Inflammatory macrophage (primary cell): ENCODE results near the gene RILPL1.
"Not testable (repeated sequence)": the region's sequence is repeated elsewhere in the genome, so short reads cannot be mapped to it uniquely, and the experiment has no call there.

Experiments used
- DNase-seq, 2 donors: peaks; one replicate each; pipeline ENCODE4 v3.0.0-alpha.2; 2020 to 2022

The RILPL1 gene

GRCh38 chr12:123457980-123458779 is 75.3 kb downstream of the RILPL1 start, which contains the start of gene SNRNP35:
Gene SNRNP35 (plus strand): TSS chr12:123458139. CDS start chr12:123465541, 7,402 bp downstream.
- DNase-seq: peak; percentile 77 to 85

- DNase-seq: no peak
Observed at GRCh38 chr12:123453165-123453564, 80.4 kb downstream of the RILPL1 start.

DNA sequence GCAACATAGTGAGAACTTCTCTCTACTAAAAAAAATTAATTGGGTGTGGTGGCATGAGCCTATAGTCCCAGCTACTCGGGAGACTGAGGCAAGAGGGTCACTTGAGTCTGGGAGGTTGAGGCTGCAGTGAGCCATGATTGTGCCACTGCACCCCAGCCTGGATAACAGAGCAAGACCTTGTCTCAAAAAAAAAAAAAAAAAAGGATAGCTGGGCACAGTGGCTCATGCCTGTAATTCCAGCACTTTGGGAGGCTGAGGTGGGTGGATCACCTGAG is 81.3 kb downstream of the RILPL1 start:
- DNase-seq: not testable (repeated sequence)

- DNase-seq: no peak
Observed at GRCh38 chr12:123450636-123451035, 82.9 kb downstream of the RILPL1 start.

DNA sequence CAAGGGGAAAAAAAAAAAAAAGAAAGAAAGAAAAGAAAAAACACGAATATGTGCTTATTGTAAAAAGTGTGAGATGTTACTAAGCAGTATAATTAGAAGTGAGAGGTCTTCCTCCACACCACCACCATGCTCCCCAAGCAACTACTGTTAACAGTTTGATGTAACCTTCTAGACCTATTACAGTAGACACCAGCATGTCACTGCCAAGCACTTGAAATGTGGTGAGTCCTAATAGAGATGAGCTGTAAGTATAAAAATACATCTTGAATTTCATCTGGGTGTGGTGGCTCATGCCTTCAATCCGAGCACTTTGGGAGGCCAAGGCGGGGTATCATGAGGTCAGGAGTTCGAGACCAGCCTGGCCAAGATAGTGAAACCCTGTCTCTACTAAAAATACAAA is 83.7 kb downstream of the RILPL1 start:
- no peak for DNase-seq

GRCh38 chr12:123449249-123449733 is 84.2 kb downstream of the RILPL1 start:
- peak; percentile 57 to 69 for DNase-seq

DNA sequence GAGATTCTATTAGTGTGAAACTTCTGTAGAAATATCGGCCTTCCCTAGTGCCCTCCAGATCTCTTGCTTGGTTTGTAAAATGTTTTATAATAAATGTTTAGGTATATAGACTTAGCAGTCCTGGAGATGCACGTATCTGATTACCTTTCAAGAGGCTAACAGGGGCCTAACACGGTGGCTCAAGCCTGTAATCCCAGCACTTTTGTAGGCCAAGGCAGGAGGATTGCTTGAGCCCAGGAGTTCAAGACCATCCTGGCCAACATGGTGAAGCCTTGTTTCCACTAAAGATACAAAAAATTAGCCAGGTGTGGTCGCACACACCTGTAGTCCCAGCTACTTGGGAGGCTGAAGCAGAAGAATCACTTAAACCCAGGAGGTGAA is 87.2 kb downstream of the RILPL1 start:
- DNase-seq: no peak

DNA sequence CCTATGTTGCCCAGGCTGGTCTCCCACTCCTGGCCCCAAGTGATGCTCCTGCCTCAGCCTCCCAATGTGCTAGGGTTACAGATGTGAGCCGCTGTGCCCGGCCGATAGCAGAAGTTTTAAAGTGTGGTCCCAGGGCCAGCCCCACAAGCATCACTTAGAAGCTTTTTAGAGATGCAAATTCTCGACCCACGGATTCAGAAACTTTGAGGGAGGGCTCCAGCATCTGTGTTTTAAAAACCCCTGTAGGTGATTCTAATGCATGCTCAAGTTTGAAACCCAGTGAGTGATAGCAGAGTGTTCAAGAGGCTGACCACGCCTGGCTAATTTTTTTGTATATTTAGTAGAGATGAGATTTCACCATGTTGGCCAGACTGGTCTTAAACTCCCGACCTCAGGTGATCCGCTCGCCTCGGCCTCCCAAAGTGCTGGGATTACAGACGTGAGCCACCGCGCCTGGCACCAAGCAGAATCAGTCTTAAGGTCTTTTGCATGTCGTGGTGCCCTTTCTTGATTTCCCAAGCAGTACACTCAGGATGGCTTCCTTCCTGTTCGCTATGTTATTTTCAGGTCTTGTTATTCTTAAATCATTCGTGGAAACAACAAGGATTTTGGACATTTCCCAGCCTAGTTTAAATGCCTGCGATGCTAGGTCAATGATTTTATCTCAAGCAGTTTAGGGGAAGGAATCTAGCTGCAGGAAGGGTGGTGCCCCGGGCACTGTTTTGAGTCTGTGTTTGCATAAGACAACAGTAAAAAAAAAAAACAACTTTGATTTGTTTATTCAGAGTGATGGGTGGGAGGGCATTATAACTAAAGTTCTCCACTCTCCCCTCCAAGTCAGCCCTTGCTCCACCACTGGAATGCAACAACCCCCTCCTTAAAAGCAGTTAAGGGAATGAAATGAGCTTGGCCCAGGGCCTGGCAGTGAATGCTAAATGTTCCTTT is 87.9 kb downstream of the RILPL1 start:
- DNase-seq: peak in 1 of 2 donors; percentile 27

GRCh38 chr12:123444092-123445026 is 89.2 kb downstream of the RILPL1 start:
- DNase-seq: peak; percentile 67 to 72

- peak; percentile 13 to 26 for DNase-seq
Observed at GRCh38 chr12:123442774-123443173, 90.7 kb downstream of the RILPL1 start.

- DNase-seq: no peak
Observed at GRCh38 chr12:123441523-123442164, 91.9 kb downstream of the RILPL1 start.

GRCh38 chr12:123436017-123436964 is 97.2 kb downstream of the RILPL1 start, which contains the start of gene RILPL2:
Gene RILPL2 (minus strand): TSS chr12:123436684. CDS start chr12:123436420, 264 bp downstream.
- peak; percentile 96 to 97 for DNase-seq

DNA sequence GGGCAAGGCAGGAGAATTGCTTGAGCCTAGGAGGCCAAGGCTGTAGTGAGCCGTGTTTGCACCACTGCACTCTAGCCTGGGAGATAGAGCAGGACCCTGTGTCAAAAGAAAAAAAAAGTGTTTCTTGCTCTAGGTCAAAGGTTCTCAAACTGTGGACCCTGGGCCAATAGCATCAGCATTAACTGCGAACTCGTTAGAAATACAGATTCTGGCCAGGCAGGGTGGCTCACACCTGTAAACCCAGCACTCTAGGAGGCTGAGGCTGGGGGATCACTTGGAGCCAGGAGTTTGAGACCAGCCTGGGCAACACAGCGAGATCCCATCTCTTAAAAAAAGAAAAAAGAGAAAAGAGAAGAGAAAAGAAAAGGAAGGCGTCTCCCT is 97.9 kb downstream of the RILPL1 start:
- no peak for DNase-seq

GRCh38 chr12:123433615-123434014 is 99.9 kb downstream of the RILPL1 start:
- no peak for DNase-seq

DNA sequence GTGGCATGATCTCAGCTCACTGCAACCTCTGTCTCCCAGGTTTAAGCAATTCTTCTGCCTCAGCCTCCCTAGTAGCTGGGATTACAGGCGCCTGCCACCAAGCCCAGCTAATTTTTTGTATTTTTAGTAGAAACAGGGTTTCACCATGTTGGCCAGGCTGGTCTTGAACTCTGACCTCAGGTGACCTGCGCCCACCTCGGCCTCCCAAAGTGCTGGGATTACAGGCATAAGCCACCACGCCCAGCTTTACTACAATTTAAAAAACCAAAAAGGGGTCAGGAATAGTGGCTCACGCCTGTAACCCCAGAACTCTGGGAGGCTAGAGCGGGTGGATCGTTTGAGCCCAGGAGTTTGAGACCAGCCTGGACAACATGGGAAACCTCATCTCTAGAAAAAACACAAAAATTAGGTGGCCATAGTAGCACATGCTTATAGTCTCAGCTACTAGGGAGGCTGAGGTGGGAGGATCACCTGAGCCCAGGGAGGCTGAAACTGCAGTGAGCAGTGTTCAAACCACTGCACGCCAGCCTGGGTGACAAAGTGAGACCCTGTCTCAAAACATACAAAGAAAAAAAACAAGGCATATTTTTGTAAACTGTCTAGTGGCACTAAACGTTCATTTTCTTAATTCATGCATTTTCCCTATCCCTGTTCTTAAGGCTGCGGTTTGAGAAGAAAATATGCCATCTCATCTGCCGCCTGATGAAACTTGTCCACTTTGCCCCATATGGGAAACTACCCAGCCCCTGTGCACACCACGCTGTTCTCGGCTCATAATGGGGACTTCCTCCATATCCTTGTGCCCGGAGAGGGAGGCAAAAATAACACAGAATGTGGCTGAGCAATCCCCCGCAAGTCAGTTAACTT is 101.3 kb downstream of the RILPL1 start:
- peak; percentile 89 to 95 for DNase-seq

DNA sequence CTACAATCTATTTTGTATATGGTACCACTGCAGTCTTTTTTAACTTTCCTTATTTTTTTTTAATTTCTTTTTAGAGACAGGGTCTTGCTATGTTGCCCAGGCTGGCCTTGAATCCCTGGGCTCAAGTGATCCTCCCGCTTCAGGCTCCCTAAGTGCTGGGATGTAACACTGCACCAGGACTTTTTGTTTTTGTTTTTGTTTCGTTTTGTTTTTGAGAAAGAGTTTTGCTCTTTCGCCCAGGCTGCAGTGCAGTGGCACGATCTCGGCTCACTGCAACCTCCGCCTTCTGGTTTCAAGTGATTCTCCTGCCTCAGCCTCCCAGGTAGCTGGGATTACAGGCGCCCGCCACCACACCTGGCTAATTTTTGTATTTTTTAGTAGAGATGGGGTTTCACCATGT is 104.4 kb downstream of the RILPL1 start:
- not testable (repeated sequence) for DNase-seq

DNA sequence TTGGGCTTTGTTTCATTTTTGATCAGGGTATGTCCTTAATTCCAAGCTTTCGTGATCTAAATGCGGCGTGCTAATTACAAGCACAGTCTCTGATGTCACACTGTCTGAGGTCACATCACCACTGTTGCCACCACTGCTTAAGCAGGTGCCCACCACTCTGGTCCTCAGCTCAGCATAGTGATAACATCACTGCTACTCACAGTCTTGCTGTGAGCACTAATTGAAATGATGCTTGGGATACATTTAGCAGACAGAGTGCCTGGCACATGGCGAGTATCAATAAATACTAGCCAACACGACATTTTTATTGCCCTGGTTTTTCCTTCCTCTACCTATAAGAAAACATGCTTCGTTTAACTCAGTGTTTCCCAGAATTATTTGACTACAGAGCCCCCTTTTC is 104.9 kb downstream of the RILPL1 start:
- no peak for DNase-seq

- DNase-seq: no peak
Observed at GRCh38 chr12:123427036-123427769, 106.3 kb downstream of the RILPL1 start.

- no peak for DNase-seq
Observed at GRCh38 chr12:123421314-123421713, 112.2 kb downstream of the RILPL1 start.
